Heart left ventricle (tissue), 13 donors: ENCODE results near the gene NPY4R2.
"Not testable (repeated sequence)": the region's sequence is repeated elsewhere in the genome, so short reads cannot be mapped to it uniquely, and the experiment has no call there.

Source experiments
- CTCF ChIP-seq, 12 donors: fragments of 200-600 bp; sonication (generic) in 4 of 12; IDR thresholded peaks; one replicate each; pipeline versions ENCODE4 v1.5.0 to v1.8.0; 2018 to 2022; ENCODE audit warnings: antibody characterized with exemption in 12 of 12, mild to moderate bottlenecking in 5 of 12
- POLR2A ChIP-seq, 2 donors: fragments of 450-650 bp; IDR thresholded peaks; one replicate each; pipeline ENCODE4 v1.6.1; 2017; ENCODE audit warnings: antibody characterized with exemption in 2 of 2, mild to moderate bottlenecking in 2 of 2, moderate library complexity in 2 of 2
- donor health status: ischemic (EF 13 %, LVEDD 7.1; RV severe dilation, severe dysfunction).
- donor health status: DM: no; HTN: yes; CAD: no.
- donor health status: DM: no; HTN: no; CAD: no.
- donor health status: ischemic (EF 25% LVEDD 6.9; RV normal size, moderate dysfunction).
- donor health status: ischemic (EF 25% LVEDD 5.7; RV mildly dilated, moderate dysfunction).
- donor health status: ischemic (EF 35%, LVEDD 5.7; RV mildly dilated, moderate dysfunction).
- donor health status: nonischemic (EF 11% LVEDD 7.7; RV severe dilation, severe dysfunction).
- donor health status: DM: yes; HTN: yes; CAD: no.
- donor health status: PGD.
- donor health status: ischemic (EF 29% LVEDD 5.4; RV normal size, mild dysfunction).
- donor health status: nonischemic (EF 23%, LVEDD 6.1; RV moderate dilation, normal function).

DNA sequence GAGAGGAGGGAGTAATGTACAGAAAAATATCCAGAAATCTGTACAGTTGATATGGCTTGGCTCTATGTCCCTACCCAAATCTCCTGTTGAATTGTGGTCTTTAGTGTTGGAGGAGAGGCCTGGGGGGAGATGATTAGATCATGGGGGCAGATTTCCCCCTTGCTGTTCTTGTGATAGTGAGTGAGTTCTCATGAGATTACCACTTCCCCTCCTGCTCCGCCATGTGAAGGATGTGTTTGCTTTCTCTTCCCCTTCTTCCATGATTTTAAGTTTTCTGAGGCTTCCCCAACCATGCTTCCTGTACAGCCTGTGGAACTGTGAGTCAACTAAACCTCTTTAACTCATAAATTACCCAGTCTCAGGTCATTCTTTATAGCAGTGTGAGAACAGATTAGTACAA, 29.0 kb downstream of the NPY4R2 start:
- not testable (repeated sequence) for TF ChIP-seq CTCF, POLR2A (IDR thresholded peaks at IDR 0.05)
